ENCODE data around the gene HOXD11.

DNA sequence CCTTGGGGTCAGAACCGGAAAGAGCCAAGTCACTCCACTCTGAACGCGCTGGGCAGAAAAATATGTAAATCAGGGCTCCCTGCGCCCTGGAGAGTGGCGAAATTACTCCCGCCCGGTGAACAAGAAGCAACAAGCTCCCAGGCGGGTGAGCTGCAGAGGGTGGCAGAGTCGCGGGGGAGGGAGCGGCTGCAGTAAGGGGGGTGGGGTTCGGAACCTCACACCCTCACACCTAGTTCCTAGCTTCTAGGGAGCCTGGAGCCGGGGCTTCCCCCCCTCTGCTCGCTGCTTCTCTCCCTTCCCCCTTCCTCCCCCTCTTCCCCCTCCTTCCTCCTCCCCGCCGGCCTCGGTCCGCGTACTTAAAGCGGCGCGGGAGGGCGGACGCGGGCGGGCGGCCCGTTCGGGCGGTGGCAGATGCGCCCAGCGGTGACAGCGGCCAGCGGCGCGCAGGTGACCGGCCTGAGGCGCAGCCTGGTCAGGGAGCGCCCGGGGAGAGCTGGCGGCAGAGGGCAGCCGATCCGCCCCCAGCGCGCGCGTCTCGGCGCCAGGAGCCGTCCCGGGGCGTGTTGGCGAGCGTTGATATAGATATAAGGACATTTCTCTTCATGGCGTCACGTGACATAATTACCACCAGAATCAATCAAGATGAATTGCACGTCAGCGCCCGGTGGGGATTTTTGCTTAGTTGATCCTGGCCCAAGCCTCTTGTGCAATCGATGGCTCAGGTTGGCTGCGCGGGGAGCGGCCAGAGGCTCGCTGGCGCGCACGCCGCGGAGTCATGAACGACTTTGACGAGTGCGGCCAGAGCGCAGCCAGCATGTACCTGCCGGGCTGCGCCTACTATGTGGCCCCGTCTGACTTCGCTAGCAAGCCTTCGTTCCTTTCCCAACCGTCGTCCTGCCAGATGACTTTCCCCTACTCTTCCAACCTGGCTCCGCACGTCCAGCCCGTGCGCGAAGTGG is at the start of gene HOXD11:
- TF ChIP-seq CTCF (IDR thresholded peaks at IDR 0.05), result no peak
- no peak for TF ChIP-seq POLR2A (IDR thresholded peaks at IDR 0.05)

Data from heart left ventricle (tissue), 13 donors.